GM23338 (cell line): ENCODE measurements around the gene C10orf105. TPM values are rescaled to one million over a fixed set of nuclear protein-coding genes. Genes with fewer than 3 reads are reported as not detected.

Source experiments
- ATAC-seq: fragments of 200-7000 bp; cut with Tn5 transposase; 3 replicates; pipeline ENCODE4 v1.9.1; 2020
- DNase-seq: peaks from one replicate; pipeline ENCODE4 v3.0.0-alpha.2; 2015; ENCODE audit warnings: low spot score
- H2AFZ ChIP-seq: fragments of 200-600 bp; sonication (generic); 2 replicates; pipeline ENCODE4 v1.8.0; 2016; ENCODE audit warnings: antibody characterized with exemption, mild to moderate bottlenecking, moderate library complexity
- H3F3A ChIP-seq: fragments of 200-600 bp; sonication (generic); replicated peaks from 2 replicates; pipeline ENCODE4 v1.8.0; 2017; ENCODE audit warnings: antibody characterized with exemption, mixed run types, low read depth
- H3K27ac ChIP-seq: fragments of 200-600 bp; sonication (generic); 2 replicates; pipeline ENCODE4 v1.6.1; 2016; ENCODE audit warnings: low read depth
- H3K27me3 ChIP-seq: fragments of 200-600 bp; sonication (generic); 2 replicates; pipeline ENCODE4 v1.8.0; 2016; ENCODE audit warnings: mild to moderate bottlenecking, mixed run types, moderate library complexity; ENCODE audit not compliant: insufficient read depth
- H3K36me3 ChIP-seq: fragments of 200-600 bp; sonication (generic); 2 replicates; pipeline ENCODE4 v1.8.0; 2016; ENCODE audit warnings: mild to moderate bottlenecking; ENCODE audit not compliant: insufficient read depth
- H3K4me1 ChIP-seq: fragments of 200-600 bp; sonication (generic); 2 replicates; pipeline ENCODE4 v1.8.0; 2016; ENCODE audit warnings: mild to moderate bottlenecking, moderate library complexity; ENCODE audit not compliant: insufficient read depth
- H3K4me2 ChIP-seq: fragments of 200-600 bp; sonication (generic); 2 replicates; pipeline ENCODE4 v1.7.1; 2017; ENCODE audit warnings: mixed run types
- H3K4me3 ChIP-seq: fragments of 200-600 bp; sonication (generic); 2 replicates; pipeline ENCODE4 v1.6.1; 2016; ENCODE audit warnings: mixed run types
- H3K79me2 ChIP-seq: fragments of 200-600 bp; sonication (generic); replicated peaks from 2 replicates; pipeline ENCODE4 v1.8.0; 2017; ENCODE audit warnings: mild to moderate bottlenecking; ENCODE audit not compliant: insufficient read depth
- H3K9me2 ChIP-seq: fragments of 200-600 bp; sonication (generic); 2 replicates; pipeline ENCODE4 v1.8.0; 2017; ENCODE audit not compliant: insufficient read depth
- H4K20me1 ChIP-seq: fragments of 200-600 bp; sonication (generic); replicated peaks from 2 replicates; pipeline ENCODE4 v1.8.0; 2017; ENCODE audit warnings: mild to moderate bottlenecking; ENCODE audit not compliant: insufficient read depth
- H3K27ac Mint-ChIP-seq: 2 replicates; pipeline ENCODE4 v1.8.0; 2020; ENCODE audit warnings: inconsistent platforms, mild to moderate bottlenecking, moderate library complexity, mixed read lengths
- H3K27me3 Mint-ChIP-seq: 3 replicates; pipeline ENCODE4 v1.8.0; 2022; ENCODE audit warnings: low read depth, mild to moderate bottlenecking, moderate library complexity, mixed read lengths, inconsistent platforms; ENCODE audit not compliant: insufficient read depth, poor library complexity
- H3K36me3 Mint-ChIP-seq: 3 replicates; pipeline ENCODE4 v1.8.0; 2021; ENCODE audit warnings: low read depth, mild to moderate bottlenecking, inconsistent platforms, moderate library complexity, mixed read lengths
- H3K4me1 Mint-ChIP-seq: 3 replicates; pipeline ENCODE4 v1.8.0; 2020; ENCODE audit warnings: mild to moderate bottlenecking, inconsistent platforms, mixed read lengths
- H3K4me3 Mint-ChIP-seq: 3 replicates; pipeline ENCODE4 v1.8.0; 2021; ENCODE audit warnings: moderate library complexity, mild to moderate bottlenecking, inconsistent platforms, mixed read lengths
- H3K9me3 Mint-ChIP-seq: 3 replicates; pipeline ENCODE4 v1.8.0; 2020; ENCODE audit warnings: moderate library complexity, mild to moderate bottlenecking, inconsistent platforms, mixed read lengths
- EZH2 ChIP-seq: fragments of 200-600 bp; sonication (generic); IDR thresholded peaks from one replicate; pipeline ENCODE4 v1.8.0; 2017; ENCODE audit warnings: antibody characterized with exemption, mild to moderate bottlenecking, low read depth; ENCODE audit not compliant: unreplicated experiment
- EZH2phosphoT487 ChIP-seq: fragments of 200-600 bp; sonication (generic); IDR thresholded peaks from one replicate; pipeline ENCODE4 v1.8.1; 2018; ENCODE audit warnings: antibody characterized with exemption; ENCODE audit not compliant: unreplicated experiment
- NANOG ChIP-seq: IDR thresholded peaks from 2 replicates; pipeline ENCODE4 v1.6.1; 2016; ENCODE audit warnings: antibody characterized with exemption, borderline replicate concordance
- REST ChIP-seq: IDR thresholded peaks from one replicate; pipeline ENCODE4 v1.6.1; 2018; ENCODE audit warnings: antibody characterized with exemption; ENCODE audit not compliant: unreplicated experiment
- STAT1 ChIP-seq: IDR thresholded peaks from one replicate; pipeline ENCODE4 v1.6.1; 2016; ENCODE audit warnings: antibody characterized with exemption; ENCODE audit not compliant: unreplicated experiment
- ZNF331 ChIP-seq: fragments of 250-450 bp; sonication (Bioruptor Pico); IDR thresholded peaks from 2 replicates; pipeline ENCODE4 v1.5.0; 2020; ENCODE audit warnings: low read depth, mild to moderate bottlenecking, moderate library complexity
- ZNF462 ChIP-seq: fragments of 250-450 bp; sonication (Bioruptor Pico); IDR thresholded peaks from 2 replicates; pipeline ENCODE4 v1.5.0; 2020; ENCODE audit warnings: mild to moderate bottlenecking, moderate library complexity
- polyA plus RNA-seq: library from polyadenylated mRNA; unstranded; fragments of >200 nt; fragmentation: Nextera tagmentation; extraction: Ambion mirVana; gene quantifications from 2 replicates; pipeline ENCODE4 v1.2.1, GENCODE V29; 2016
- total RNA-seq: library from RNA; depleted of rRNA; stranded (reverse); fragments of >200 nt; shearing (Covaris generic); gene quantifications from 2 replicates; pipeline ENCODE4 v1.2.3, GENCODE V29; 2014

The C10orf105 gene
- total and polyA plus RNA-seq, 2 experiments from 2014 or later = 0.15 to 0.17 TPM

- TF ChIP-seq ZNF462 = no peak
- no peak for TF ChIP-seq ZNF331 (CRISPR knock-in tag)
- TF ChIP-seq REST = no peak
- TF ChIP-seq EZH2 = no peak
Observed at GRCh38 chr10:71725249-71725648, 5.7 kb upstream of the C10orf105 start (continued).

- H4K20me1 ChIP-seq = no peaks in the 10 kb centered on the region
- DNase-seq (no peak), ATAC-seq (no peak)
- H3K36me3 ChIP-seq = no peaks in the 10 kb centered on the region
- TF ChIP-seq ZNF462 (no peak), NANOG (no peak), EZH2phosphoT487 (no peak), STAT1 (no peak)
- Mint-ChIP-seq H3K4me3 (no peak overlapping the region), H3K36me3 (no peaks in the 10 kb centered on the region), H3K9me3 (no peaks in the 10 kb centered on the region), H3K27me3 (peaks cover 22% of the 10 kb centered on the region), H3K27ac (no peak overlapping the region), H3K4me1 (peaks cover 12% of the 10 kb centered on the region)
- H3F3A ChIP-seq = no peaks in the 10 kb centered on the region
- H2AFZ ChIP-seq = no peak overlapping the region
- H3K4me2 ChIP-seq = no peak overlapping the region
- H3K9me2 ChIP-seq = no peaks in the 10 kb centered on the region
- no peaks in the 10 kb centered on the region for H3K4me1 ChIP-seq
- no peak overlapping the region for H3K4me3 ChIP-seq
- no peaks in the 10 kb centered on the region for H3K27me3 ChIP-seq
- no peaks in the 10 kb centered on the region for H3K79me2 ChIP-seq
- H3K27ac ChIP-seq = no peak overlapping the region
Observed at GRCh38 chr10:71724539-71724938, 5.0 kb upstream of the C10orf105 start.
